Activated T-helper 17 cell treated with anti-CD3 and anti-CD28 coated beads, Interleukin-2, amount 50 U/mL, for 72 hours (primary cell): Measurements from ENCODE around the gene GPR150. TPM values are rescaled to one million over a fixed set of nuclear protein-coding genes. Genes with fewer than 3 reads are reported as not detected.
A peak's percentile ranks its signal among the peaks of the same experiment; 100 is the strongest.

Experiments
- ATAC-seq: fragments of 150-1000 bp; cut with Tn5 transposase; replicated peaks from 2 replicates; pipeline ENCODE4 v1.10.0; 2021; ENCODE audit warnings: mild to moderate bottlenecking, moderate library complexity
- H3K27ac Mint-ChIP-seq: one replicate; pipeline ENCODE4 v1.8.0; 2022; ENCODE audit warnings: mixed read lengths
- H3K27me3 Mint-ChIP-seq: one replicate; pipeline ENCODE4 v1.8.0; 2022; ENCODE audit warnings: mixed read lengths
- H3K36me3 Mint-ChIP-seq: one replicate; pipeline ENCODE4 v1.8.0; 2022; ENCODE audit warnings: low read depth, mild to moderate bottlenecking, mixed read lengths
- H3K4me1 Mint-ChIP-seq: one replicate; pipeline ENCODE4 v1.8.0; 2022; ENCODE audit warnings: mixed read lengths
- H3K4me3 Mint-ChIP-seq: one replicate; pipeline ENCODE4 v1.8.0; 2022; ENCODE audit warnings: mild to moderate bottlenecking, mixed read lengths
- H3K9me3 Mint-ChIP-seq: one replicate; pipeline ENCODE4 v1.8.0; 2022; ENCODE audit warnings: mixed read lengths
- total RNA-seq, 2 donors: library from RNA; stranded (reverse); gene quantifications; one replicate each; pipeline ENCODE4 v1.2.3, GENCODE V29; 2022

The GPR150 gene
- total RNA-seq = under 1 TPM; 0.35 to 0.61 TPM

- Mint-ChIP-seq H3K27me3 (no peaks in the 10 kb centered on the region), H3K4me1 (peaks cover 43% of the 10 kb centered on the region), H3K4me3 (peak within 1 kb of the TSS; percentile 88), H3K27ac (peak within 1 kb of the TSS; percentile 83), H3K9me3 (peaks cover 8% of the 10 kb centered on the region), H3K36me3 (peaks cover 2% of the 10 kb centered on the region)
- peak; percentile 75 for ATAC-seq
Measured at GRCh38 chr5:95620030-95620869, at the start of gene GPR150. TSS of gene GPR150 (plus strand) at chr5:95620087. CDS start at chr5:95620276, 189 bp downstream.

GRCh38 chr5:95572016-95572415 is 47.9 kb upstream of the GPR150 start:
- no peaks in the 10 kb centered on the region for H3K4me1 Mint-ChIP-seq
- no peak for ATAC-seq
- H3K27me3 Mint-ChIP-seq = no peaks in the 10 kb centered on the region
- no peak overlapping the region for H3K4me3 Mint-ChIP-seq
- H3K36me3 Mint-ChIP-seq = peaks cover 58% of the 10 kb centered on the region
- no peak overlapping the region for H3K27ac Mint-ChIP-seq
- no peaks in the 10 kb centered on the region for H3K9me3 Mint-ChIP-seq

GRCh38 chr5:95581576-95581975 is 38.3 kb upstream of the GPR150 start:
- H3K36me3 Mint-ChIP-seq = peaks cover 21% of the 10 kb centered on the region
- H3K27ac Mint-ChIP-seq = no peak overlapping the region
- H3K4me1 Mint-ChIP-seq = no peaks in the 10 kb centered on the region
- no peaks in the 10 kb centered on the region for H3K27me3 Mint-ChIP-seq
- H3K4me3 Mint-ChIP-seq = no peak overlapping the region
- no peak for ATAC-seq
- H3K9me3 Mint-ChIP-seq = peaks cover 4% of the 10 kb centered on the region

- Mint-ChIP-seq H3K36me3 (peaks cover 21% of the 10 kb centered on the region), H3K4me1 (no peaks in the 10 kb centered on the region), H3K4me3 (no peak overlapping the region), H3K27me3 (no peaks in the 10 kb centered on the region), H3K9me3 (peaks cover 3% of the 10 kb centered on the region), H3K27ac (no peak overlapping the region)
- ATAC-seq = no peak
Measured at GRCh38 chr5:95583992-95584391, 35.9 kb upstream of the GPR150 start.

- Mint-ChIP-seq H3K9me3 (no peaks in the 10 kb centered on the region), H3K4me3 (peak overlapping the region; percentile 71), H3K4me1 (peaks cover 18% of the 10 kb centered on the region), H3K27me3 (no peaks in the 10 kb centered on the region), H3K36me3 (no peaks in the 10 kb centered on the region), H3K27ac (peak overlapping the region; percentile 97)
- ATAC-seq = peak; percentile 51
Measured at GRCh38 chr5:95590880-95591279, 29.0 kb upstream of the GPR150 start.

- Mint-ChIP-seq H3K4me3 (peak overlapping the region; percentile 71), H3K27me3 (no peaks in the 10 kb centered on the region), H3K9me3 (no peaks in the 10 kb centered on the region), H3K27ac (peak overlapping the region; percentile 97), H3K36me3 (no peaks in the 10 kb centered on the region), H3K4me1 (peaks cover 18% of the 10 kb centered on the region)
- ATAC-seq = peak; percentile 96
Measured at GRCh38 chr5:95591490-95591901, 28.4 kb upstream of the GPR150 start.

GRCh38 chr5:95595289-95595931 is 24.5 kb upstream of the GPR150 start:
- Mint-ChIP-seq H3K27ac (no peak overlapping the region), H3K4me1 (peaks cover 20% of the 10 kb centered on the region), H3K36me3 (peaks cover under 1% of the 10 kb centered on the region), H3K4me3 (no peak overlapping the region), H3K9me3 (no peaks in the 10 kb centered on the region), H3K27me3 (no peaks in the 10 kb centered on the region)
- no peak for ATAC-seq

GRCh38 chr5:95599252-95599651 is 20.6 kb upstream of the GPR150 start:
- Mint-ChIP-seq H3K9me3 (no peaks in the 10 kb centered on the region), H3K36me3 (peaks cover 15% of the 10 kb centered on the region), H3K27me3 (no peaks in the 10 kb centered on the region), H3K4me3 (no peak overlapping the region), H3K4me1 (peaks cover 6% of the 10 kb centered on the region), H3K27ac (peak overlapping the region; percentile 50)
- no peak for ATAC-seq

GRCh38 chr5:95600557-95600956 is 19.3 kb upstream of the GPR150 start:
- no peak for ATAC-seq
- Mint-ChIP-seq H3K27ac (no peak overlapping the region), H3K36me3 (peaks cover 15% of the 10 kb centered on the region), H3K4me3 (no peak overlapping the region), H3K4me1 (peaks cover 6% of the 10 kb centered on the region), H3K27me3 (no peaks in the 10 kb centered on the region), H3K9me3 (no peaks in the 10 kb centered on the region)

GRCh38 chr5:95605786-95606185 is 14.1 kb upstream of the GPR150 start:
- Mint-ChIP-seq H3K4me1 (no peaks in the 10 kb centered on the region), H3K4me3 (no peak overlapping the region)

GRCh38 chr5:95606419-95606818 is 13.5 kb upstream of the GPR150 start:
- no peaks in the 10 kb centered on the region for H3K4me1 Mint-ChIP-seq
- no peak for ATAC-seq
- no peak overlapping the region for H3K27ac Mint-ChIP-seq
- H3K4me3 Mint-ChIP-seq = no peak overlapping the region
- peaks cover 4% of the 10 kb centered on the region for H3K36me3 Mint-ChIP-seq
- H3K27me3 Mint-ChIP-seq = no peaks in the 10 kb centered on the region
- no peaks in the 10 kb centered on the region for H3K9me3 Mint-ChIP-seq

More at GRCh38 chr5:95605786-95606185, 14.1 kb upstream of the GPR150 start:
- no peak for ATAC-seq
- Mint-ChIP-seq H3K36me3 (peaks cover 11% of the 10 kb centered on the region), H3K27me3 (no peaks in the 10 kb centered on the region), H3K27ac (no peak overlapping the region), H3K9me3 (no peaks in the 10 kb centered on the region)

GRCh38 chr5:95609711-95610110 is 10.2 kb upstream of the GPR150 start:
- Mint-ChIP-seq H3K36me3 (peaks cover 22% of the 10 kb centered on the region), H3K27ac (no peak overlapping the region), H3K4me1 (peaks cover under 1% of the 10 kb centered on the region), H3K27me3 (no peaks in the 10 kb centered on the region), H3K9me3 (peaks cover 6% of the 10 kb centered on the region), H3K4me3 (no peak overlapping the region)
- ATAC-seq = no peak

- no peak for ATAC-seq
- Mint-ChIP-seq H3K4me3 (no peak overlapping the region), H3K27me3 (no peaks in the 10 kb centered on the region), H3K36me3 (peaks cover 29% of the 10 kb centered on the region), H3K27ac (no peak overlapping the region), H3K9me3 (peaks cover 6% of the 10 kb centered on the region), H3K4me1 (peaks cover 9% of the 10 kb centered on the region)
Measured at GRCh38 chr5:95610546-95610945, 9.3 kb upstream of the GPR150 start.

- Mint-ChIP-seq H3K27ac (no peak overlapping the region), H3K4me1 (peaks cover 9% of the 10 kb centered on the region), H3K9me3 (peaks cover 6% of the 10 kb centered on the region), H3K36me3 (peaks cover 29% of the 10 kb centered on the region), H3K4me3 (no peak overlapping the region), H3K27me3 (no peaks in the 10 kb centered on the region)
- no peak for ATAC-seq
Measured at GRCh38 chr5:95611396-95611795, 8.5 kb upstream of the GPR150 start.

GRCh38 chr5:95613514-95613913 is 6.4 kb upstream of the GPR150 start:
- peak overlapping the region; percentile 30 for H3K27ac Mint-ChIP-seq
- H3K4me1 Mint-ChIP-seq = peaks cover 19% of the 10 kb centered on the region
- H3K9me3 Mint-ChIP-seq = peaks cover 6% of the 10 kb centered on the region
- no peak overlapping the region for H3K4me3 Mint-ChIP-seq
- no peaks in the 10 kb centered on the region for H3K27me3 Mint-ChIP-seq
- H3K36me3 Mint-ChIP-seq = peaks cover 29% of the 10 kb centered on the region
- no peak for ATAC-seq
